Tibial nerve (tissue), 4 donors: ENCODE results near the gene FXYD5. TPM values are rescaled to one million over a fixed set of nuclear protein-coding genes. Genes with fewer than 3 reads are reported as not detected.

ENCODE experiments used
- DNase-seq, 2 donors: peaks; one replicate each; pipeline ENCODE4 v3.0.0-alpha.2; 2019; ENCODE audit warnings: low spot score in 2 of 2
- H3K27ac ChIP-seq, 4 donors: fragments of 200-600 bp; sonication (generic) in 3 of 4; one replicate each; pipeline ENCODE4 v1.5.1; 2017 to 2019; ENCODE audit warnings: mild to moderate bottlenecking in 1 of 4
- H3K27me3 ChIP-seq, 2 donors: fragments of 200-600 bp; sonication (generic) in 1 of 2; one replicate each; pipeline versions ENCODE4 v1.5.1 to v1.6.0; 2017 to 2019
- H3K36me3 ChIP-seq, 3 donors: fragments of 200-600 bp; sonication (generic); one replicate each; pipeline ENCODE4 v1.5.1; 2018 to 2019
- H3K4me1 ChIP-seq, 4 donors: fragments of 200-600 bp; sonication (generic) in 3 of 4; one replicate each; pipeline ENCODE4 v1.5.1; 2017 to 2019
- H3K4me3 ChIP-seq, 4 donors: fragments of 200-600 bp; sonication (generic) in 3 of 4; one replicate each; pipeline ENCODE4 v1.5.1; 2017 to 2019; ENCODE audit warnings: mild to moderate bottlenecking in 1 of 4, moderate library complexity in 1 of 4
- H3K9me3 ChIP-seq, 4 donors: fragments of 200-600 bp; sonication (generic) in 3 of 4; one replicate each; pipeline ENCODE4 v1.5.1; 2017 to 2019
- EP300 ChIP-seq, 2 donors: sonication (generic); formaldehyde crosslinking; IDR thresholded peaks; one replicate each; pipeline ENCODE4 v1.6.1; 2017; ENCODE audit warnings: antibody characterized with exemption in 2 of 2, mild to moderate bottlenecking in 1 of 2
- POLR2A ChIP-seq, 2 donors: fragments of 450-650 bp; IDR thresholded peaks; one replicate each; pipeline ENCODE4 v1.6.1; 2017; ENCODE audit warnings: antibody characterized with exemption in 2 of 2, mild to moderate bottlenecking in 2 of 2, moderate library complexity in 2 of 2
- WGBS, 2 donors: methylation state at CpG; one replicate each; pipeline ENCODE4 v1.1.5; 2018; 5-methylcytosine and 5-hydroxymethylcytosine counted together
- total RNA-seq, 4 donors: library from RNA; depleted of rRNA; stranded (reverse); fragments of >200 nt; gene quantifications; one replicate each; pipeline ENCODE4 v1.1.0, GENCODE V29; 2016
- TF ChIP-seq, protein P1 (sequence below), 5 experiments: fragments of 200-600 bp in 3 of 5; fragments of 450-650 bp in 2 of 5; sonication (generic) in 3 of 5; IDR thresholded peaks; one replicate each; pipeline ENCODE4 v1.5.1; 2016 to 2019; ENCODE audit warnings: antibody characterized with exemption in 5 of 5, mild to moderate bottlenecking in 3 of 5, moderate library complexity in 2 of 5

FXYD5 gene
- total RNA-seq, 4 donors from 2014 or later, result 19.9 to 53.4 (median 37.5) TPM

DNA sequence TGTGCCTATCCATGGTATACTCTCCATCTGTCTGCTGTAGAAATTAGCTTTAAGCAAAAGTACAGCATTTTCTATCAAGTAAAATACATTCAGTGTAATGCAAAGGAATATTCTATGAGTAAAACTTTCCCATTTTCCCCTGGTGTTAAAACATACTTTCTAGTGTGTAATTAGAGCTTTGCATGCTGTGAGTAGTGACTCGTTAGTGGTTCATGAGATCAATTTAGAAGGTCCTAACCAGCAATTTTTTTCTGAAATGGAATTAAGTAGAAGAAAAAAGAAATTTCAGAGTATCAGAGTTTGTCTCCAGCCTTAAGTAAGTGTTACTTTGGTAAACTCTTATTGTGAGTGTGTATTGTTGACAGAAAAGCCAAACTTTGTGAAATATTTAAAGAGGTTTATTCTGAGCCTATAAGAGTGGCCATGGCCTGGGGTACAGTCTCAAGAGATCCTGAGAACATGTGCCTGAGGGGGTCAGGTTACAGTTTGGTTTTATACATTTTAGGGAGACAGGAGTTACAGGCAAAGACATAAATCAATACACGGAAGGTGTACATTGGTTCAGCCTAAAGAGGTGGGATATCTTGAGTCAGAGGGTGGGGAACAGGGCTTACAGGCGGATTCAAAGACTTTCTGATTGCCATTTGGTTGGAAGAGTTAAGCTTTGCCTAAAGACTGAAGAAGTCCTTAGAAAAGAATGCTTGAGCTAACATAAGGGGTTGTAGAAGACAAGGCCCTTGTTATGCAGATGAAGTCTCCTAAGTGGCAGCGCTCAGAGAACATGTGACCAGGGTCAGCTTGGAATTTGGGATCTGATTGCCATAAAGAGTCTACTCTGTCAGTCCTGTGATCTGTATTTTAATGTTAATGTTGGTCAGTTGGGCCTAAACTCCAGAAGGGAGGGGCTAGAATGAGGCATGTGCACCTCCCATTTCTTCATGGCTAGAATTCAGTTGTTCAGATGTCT is 48.5 kb downstream of the FXYD5 start:
- Histone ChIP-seq H3K4me1 (peaks cover 0 to 14% (median 0%) of the 10 kb centered on the region in 4 donors), H3K36me3 (no peaks in the 10 kb centered on the region), H3K4me3 (no peak overlapping the region), H3K9me3 (no peaks in the 10 kb centered on the region), H3K27me3 (no peaks in the 10 kb centered on the region), H3K27ac (no peak overlapping the region)
- no peak for TF ChIP-seq POLR2A (IDR thresholded peaks at IDR 0.05)
- TF ChIP-seq, protein P1, sequence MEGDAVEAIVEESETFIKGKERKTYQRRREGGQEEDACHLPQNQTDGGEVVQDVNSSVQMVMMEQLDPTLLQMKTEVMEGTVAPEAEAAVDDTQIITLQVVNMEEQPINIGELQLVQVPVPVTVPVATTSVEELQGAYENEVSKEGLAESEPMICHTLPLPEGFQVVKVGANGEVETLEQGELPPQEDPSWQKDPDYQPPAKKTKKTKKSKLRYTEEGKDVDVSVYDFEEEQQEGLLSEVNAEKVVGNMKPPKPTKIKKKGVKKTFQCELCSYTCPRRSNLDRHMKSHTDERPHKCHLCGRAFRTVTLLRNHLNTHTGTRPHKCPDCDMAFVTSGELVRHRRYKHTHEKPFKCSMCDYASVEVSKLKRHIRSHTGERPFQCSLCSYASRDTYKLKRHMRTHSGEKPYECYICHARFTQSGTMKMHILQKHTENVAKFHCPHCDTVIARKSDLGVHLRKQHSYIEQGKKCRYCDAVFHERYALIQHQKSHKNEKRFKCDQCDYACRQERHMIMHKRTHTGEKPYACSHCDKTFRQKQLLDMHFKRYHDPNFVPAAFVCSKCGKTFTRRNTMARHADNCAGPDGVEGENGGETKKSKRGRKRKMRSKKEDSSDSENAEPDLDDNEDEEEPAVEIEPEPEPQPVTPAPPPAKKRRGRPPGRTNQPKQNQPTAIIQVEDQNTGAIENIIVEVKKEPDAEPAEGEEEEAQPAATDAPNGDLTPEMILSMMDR (IDR thresholded peaks at IDR 0.05), result no peak
- no peak for TF ChIP-seq EP300 (IDR thresholded peaks at IDR 0.05)
- no peak for DNase-seq
- 63 to 70% methylated on average over 4 of the region's 4 CpGs for WGBS, 2 donors

DNA sequence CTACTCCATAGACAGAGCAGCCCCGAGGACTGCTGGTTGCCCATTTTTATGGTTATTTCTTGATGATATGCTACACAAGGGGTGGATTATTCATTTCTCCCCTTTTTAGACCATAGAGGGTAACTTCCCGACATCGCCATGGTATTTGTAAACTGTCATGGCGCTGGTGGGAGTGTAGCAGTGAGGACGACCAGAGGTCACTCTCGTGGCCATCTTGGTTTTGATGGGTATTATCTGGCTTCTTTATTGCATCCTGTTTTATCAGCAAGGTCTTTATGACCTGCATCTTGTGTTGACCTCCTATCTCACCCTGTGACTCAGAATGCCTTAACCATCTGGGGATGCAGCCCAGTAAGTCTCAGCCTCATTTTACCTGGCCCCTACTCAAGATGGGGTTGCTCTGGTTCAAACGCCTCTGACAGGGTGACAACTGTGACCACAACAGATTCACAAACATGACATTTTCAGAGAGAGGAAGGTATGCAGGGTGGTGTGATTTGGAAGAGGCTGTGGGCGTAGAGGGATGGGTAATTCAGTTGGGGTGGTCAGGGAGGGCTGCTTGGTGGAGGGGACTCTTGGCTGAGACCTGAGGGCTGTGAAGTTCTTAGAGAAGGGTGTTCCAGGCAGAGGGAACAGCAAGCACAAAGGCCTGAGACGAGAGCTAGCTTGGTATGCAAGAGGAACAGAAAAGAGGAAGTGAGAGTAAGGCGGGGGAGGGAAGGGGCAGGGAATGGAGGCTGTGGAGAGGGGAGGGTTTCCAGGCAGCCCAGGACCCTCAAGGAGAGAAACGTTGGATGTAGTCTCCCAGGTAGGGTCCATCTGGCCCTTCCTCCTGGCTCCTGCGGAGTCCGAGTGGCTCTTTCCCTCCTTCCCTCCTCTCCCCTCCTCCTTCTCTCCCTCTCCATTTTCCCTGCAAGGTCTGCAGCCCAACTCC is 50.5 kb downstream of the FXYD5 start:
- H3K9me3 ChIP-seq, result no peaks in the 10 kb centered on the region
- no peaks in the 10 kb centered on the region for H3K27me3 ChIP-seq
- TF ChIP-seq POLR2A (IDR thresholded peaks at IDR 0.05) (no peak), EP300 (IDR thresholded peaks at IDR 0.05) (no peak)
- TF ChIP-seq, protein P1 (IDR thresholded peaks at IDR 0.05), result no peak
- peak in 1 of 2 donors; percentile 28 for DNase-seq
- H3K36me3 ChIP-seq, result no peaks in the 10 kb centered on the region
- peak overlapping the region in 1 of 4 donors; percentile 45 for H3K27ac ChIP-seq
- no peak overlapping the region for H3K4me3 ChIP-seq
- peaks cover 0 to 14% (median 0%) of the 10 kb centered on the region in 4 donors for H3K4me1 ChIP-seq
- WGBS, 2 donors, result 69% methylated on average over 13 of the region's 13 CpGs

DNA sequence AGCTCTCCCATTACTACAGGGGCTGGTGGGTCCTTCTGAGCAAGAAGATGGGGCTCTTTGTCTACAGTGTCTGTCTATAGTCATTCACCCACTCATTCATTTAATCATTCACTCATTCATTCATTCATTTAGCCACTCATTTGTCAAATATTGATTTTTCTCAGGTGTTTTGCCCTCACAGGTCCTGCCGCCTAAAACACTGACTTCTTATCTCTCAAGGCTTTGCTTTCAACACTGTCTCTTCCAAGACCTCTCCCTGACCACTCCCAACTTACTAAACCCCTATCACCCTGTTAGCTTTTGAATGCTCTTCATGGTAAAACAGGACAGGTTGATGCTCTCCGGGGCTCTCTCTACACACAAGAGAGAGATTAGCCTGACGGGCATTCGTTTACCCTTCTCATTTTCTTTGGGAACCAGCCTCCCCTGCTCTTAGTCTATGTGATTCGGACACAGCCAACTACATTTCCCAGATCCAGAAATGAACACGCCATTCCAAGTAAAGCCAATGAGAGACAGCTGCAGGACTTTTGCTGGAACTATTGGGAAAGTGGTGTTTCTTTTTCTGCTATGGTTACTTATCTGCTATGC is 51.3 kb downstream of the FXYD5 start:
- Histone ChIP-seq H3K36me3 (no peaks in the 10 kb centered on the region), H3K4me3 (no peak overlapping the region), H3K4me1 (peaks cover 0 to 14% (median 0%) of the 10 kb centered on the region in 4 donors), H3K9me3 (no peaks in the 10 kb centered on the region), H3K27me3 (no peaks in the 10 kb centered on the region), H3K27ac (peak overlapping the region in 1 of 4 donors; percentile 45)
- DNase-seq, result no peak
- TF ChIP-seq POLR2A (IDR thresholded peaks at IDR 0.05), result no peak
- TF ChIP-seq, protein P1 (IDR thresholded peaks at IDR 0.05), result no peak
- TF ChIP-seq EP300 (IDR thresholded peaks at IDR 0.05), result no peak
- 85 to 86% methylated on average over 6 of the region's 6 CpGs for WGBS, 2 donors

DNA sequence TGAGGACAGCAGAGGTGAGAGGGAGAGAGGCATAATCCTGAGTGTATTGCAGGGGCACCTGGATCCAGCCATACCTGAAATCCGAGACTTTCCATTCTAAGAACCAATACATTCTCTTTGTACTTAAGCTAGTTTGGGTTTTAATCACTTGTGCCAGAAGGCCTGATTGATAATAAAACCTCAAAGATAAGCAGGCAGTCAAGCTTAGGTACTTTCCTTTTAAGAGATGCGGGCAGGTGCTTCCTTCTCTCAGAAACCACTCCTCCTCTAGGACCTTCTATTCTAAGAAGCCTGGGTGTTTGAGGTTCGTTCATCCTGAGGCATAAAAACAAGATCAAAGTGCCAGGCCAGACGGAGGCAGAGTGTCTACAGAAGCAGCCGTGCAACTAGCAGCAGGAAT is 51.8 kb downstream of the FXYD5 start:
- TF ChIP-seq POLR2A (IDR thresholded peaks at IDR 0.05) (no peak), EP300 (IDR thresholded peaks at IDR 0.05) (no peak)
- TF ChIP-seq, protein P1 (IDR thresholded peaks at IDR 0.05), result no peak
- no peak for DNase-seq
- 50 to 59% methylated on average over 5 of the region's 5 CpGs for WGBS, 2 donors
- H3K27me3 ChIP-seq, result no peaks in the 10 kb centered on the region
- peaks cover 0 to 17% (median 0%) of the 10 kb centered on the region in 4 donors for H3K4me1 ChIP-seq
- no peak overlapping the region for H3K4me3 ChIP-seq
- no peaks in the 10 kb centered on the region for H3K36me3 ChIP-seq
- peak overlapping the region in 1 of 4 donors; percentile 60 for H3K27ac ChIP-seq
- H3K9me3 ChIP-seq, result no peaks in the 10 kb centered on the region
